Heart right ventricle (tissue), 16 donors: ENCODE measurements around the gene IRF6. TPM values are rescaled to one million over a fixed set of nuclear protein-coding genes. Genes with fewer than 3 reads are reported as not detected.

Experiments
- ATAC-seq, 8 donors: fragments of 200-7000 bp; cut with Tn5 transposase; one replicate each; pipeline ENCODE4 v1.9.1; 2020; ENCODE audit warnings: mild to moderate bottlenecking in 8 of 8, moderate library complexity in 8 of 8, moderate number of reproducible peaks in 1 of 8
- DNase-seq, 2 donors: peaks; one replicate each; pipeline ENCODE4 v3.0.0-alpha.2; 2020
- H3K27ac ChIP-seq, 10 donors: fragments of 200-600 bp; sonication (generic) in 2 of 10; one replicate each; pipeline versions ENCODE4 v1.5.0 to v1.8.0; 2020 to 2022; ENCODE audit warnings: mild to moderate bottlenecking in 3 of 10
- H3K27me3 ChIP-seq, 7 donors: fragments of 200-600 bp; one replicate each; pipeline ENCODE4 v1.8.0; 2021 to 2022; ENCODE audit warnings: mild to moderate bottlenecking in 2 of 7
- H3K36me3 ChIP-seq, 9 donors: fragments of 200-600 bp; sonication (generic) in 1 of 9; one replicate each; pipeline versions ENCODE4 v1.5.0 to v1.8.0; 2020 to 2022; ENCODE audit warnings: mild to moderate bottlenecking in 2 of 9
- H3K4me1 ChIP-seq, 9 donors: fragments of 200-600 bp; sonication (generic) in 1 of 9; one replicate each; pipeline versions ENCODE4 v1.5.0 to v1.8.0; 2020 to 2022; ENCODE audit warnings: mild to moderate bottlenecking in 4 of 9
- H3K4me3 ChIP-seq, 10 donors: fragments of 200-600 bp; sonication (generic) in 2 of 10; one replicate each; pipeline versions ENCODE4 v1.5.0 to v1.8.0; 2020 to 2022; ENCODE audit warnings: mild to moderate bottlenecking in 7 of 10, moderate library complexity in 2 of 10
- H3K9me3 ChIP-seq, 11 donors: fragments of 200-600 bp in 10 of 11; sonication (generic) in 2 of 11; one replicate each; pipeline versions ENCODE4 v1.5.0 to v1.8.0; 2013 to 2022; ENCODE audit warnings: mild to moderate bottlenecking in 2 of 11, control low read depth in 1 of 11, moderate library complexity in 1 of 11
- WGBS, 2 donors: extraction: QIAGEN DNeasy Blood & Tissue Kit; methylation state at CpG; one replicate each; pipeline ENCODE4 v1.1.7; 2013; ENCODE audit warnings: inconsistent platforms in 1 of 2; 5-methylcytosine and 5-hydroxymethylcytosine counted together
- intact Hi-C, 10 donors: fragments of 100-400 bp; cut with DNase I; formaldehyde crosslinking; loops; one replicate each; pipeline versions ENCODE4 v1.11.1 to v1.14.2; 2022
- polyA plus RNA-seq, 2 donors: library from polyadenylated mRNA; stranded (reverse); fragments of 200-250 nt; gene quantifications; one replicate each; pipeline ENCODE4 v1.2.3, GENCODE V29; 2013
- total RNA-seq, 10 donors: library from RNA; stranded (reverse); fragmentation: NEBNext Ultra II Directional in 3 of 10; extraction: Animal tissue kit (Norgen Biotek cat#: 25700) in 3 of 10; gene quantifications; one replicate each; pipeline versions ENCODE4 v1.2.1 to v1.2.4, GENCODE V29; 2021 to 2023
- TF ChIP-seq, protein P1 (sequence below), 9 donors: fragments of 200-600 bp; sonication (generic) in 2 of 9; IDR thresholded peaks; one replicate each; pipeline versions ENCODE4 v1.5.0 to v1.8.0; 2021 to 2022; ENCODE audit warnings: antibody characterized with exemption in 9 of 9, mild to moderate bottlenecking in 5 of 9, moderate library complexity in 1 of 9
- donor health status: Arrhythmogenic right ventricular cardiomyopathy.
- donor health status: ischemic (EF 13 %, LVEDD 7.1; RV severe dilation, severe dysfunction).
- donor health status: healthy with polysubstance abuse.
- donor health status: DM: no; HTN: yes; CAD: no.
- donor health status: DM: no; HTN: no; CAD: no.
- donor health status: ischemic (EF 25% LVEDD 6.9; RV normal size, moderate dysfunction).
- donor health status: ischemic (EF 25% LVEDD 5.7; RV mildly dilated, moderate dysfunction).
- donor health status: healthy.
- donor health status: DM: yes; HTN: yes; CAD: no.
- donor health status: Ischemic cardiomyopathy.
- donor health status: ischemic (EF 35%, LVEDD 5.7; RV mildly dilated, moderate dysfunction).
- donor health status: nonischemic (EF 11% LVEDD 7.7; RV severe dilation, severe dysfunction).
- donor health status: DM: yes; HTN: yes; CAD: no.
- donor health status: PGD.
- donor health status: ischemic (EF 29% LVEDD 5.4; RV normal size, mild dysfunction).
- donor health status: nonischemic (EF 23%, LVEDD 6.1; RV moderate dilation, normal function).

Gene IRF6
- total and polyA plus RNA-seq, 12 donors, result 1.2 to 69.4 (median 41.3) TPM

DNA sequence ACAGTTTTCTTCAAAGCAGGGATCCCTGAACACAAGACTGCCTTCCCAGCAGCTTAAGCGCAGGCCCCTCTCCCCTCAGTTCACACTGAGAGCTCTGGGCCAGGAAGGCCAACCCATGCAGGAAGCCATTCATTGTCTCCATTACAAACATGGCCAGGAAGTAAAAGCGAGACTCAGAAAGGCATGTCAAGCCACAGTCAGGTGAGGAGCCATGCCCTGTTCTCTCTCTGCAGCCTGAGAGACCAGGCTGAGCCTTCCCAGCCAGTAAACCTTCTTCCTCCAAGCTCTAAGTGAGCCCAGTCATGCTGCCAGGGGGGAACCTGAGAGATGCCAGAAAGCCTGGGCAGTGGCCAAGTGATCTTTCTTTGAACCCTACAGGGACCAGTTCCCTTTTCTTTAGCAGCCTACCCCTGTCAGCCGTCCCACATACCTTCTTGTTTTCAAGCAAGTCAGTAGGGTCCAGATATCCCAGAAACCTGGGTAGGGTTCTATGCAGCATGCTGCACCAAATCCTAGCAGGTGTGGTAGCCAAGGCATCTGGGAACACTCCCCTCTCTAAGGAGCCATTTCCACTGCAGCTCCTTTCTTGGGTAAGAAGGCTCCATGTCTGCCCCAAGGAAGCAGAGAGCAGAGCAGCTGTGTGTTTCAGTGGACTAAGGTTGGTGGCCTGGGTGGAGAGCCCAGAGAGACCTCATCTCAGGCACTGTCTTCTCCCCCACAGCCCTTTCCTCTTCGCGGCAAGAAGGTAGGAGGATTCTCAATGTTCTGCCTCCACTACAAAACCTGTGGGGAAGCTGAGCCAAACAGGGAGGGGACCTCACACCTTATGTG, 49.1 kb downstream of the IRF6 start:
- no peaks in the 10 kb centered on the region for H3K9me3 ChIP-seq
- peak overlapping the region in 4 of 10 donors; percentile 3 to 92 (median 44) for H3K27ac ChIP-seq
- peak in 5 of 8 donors; percentile 33 to 55 (median 51) for ATAC-seq
- TF ChIP-seq, protein P1, sequence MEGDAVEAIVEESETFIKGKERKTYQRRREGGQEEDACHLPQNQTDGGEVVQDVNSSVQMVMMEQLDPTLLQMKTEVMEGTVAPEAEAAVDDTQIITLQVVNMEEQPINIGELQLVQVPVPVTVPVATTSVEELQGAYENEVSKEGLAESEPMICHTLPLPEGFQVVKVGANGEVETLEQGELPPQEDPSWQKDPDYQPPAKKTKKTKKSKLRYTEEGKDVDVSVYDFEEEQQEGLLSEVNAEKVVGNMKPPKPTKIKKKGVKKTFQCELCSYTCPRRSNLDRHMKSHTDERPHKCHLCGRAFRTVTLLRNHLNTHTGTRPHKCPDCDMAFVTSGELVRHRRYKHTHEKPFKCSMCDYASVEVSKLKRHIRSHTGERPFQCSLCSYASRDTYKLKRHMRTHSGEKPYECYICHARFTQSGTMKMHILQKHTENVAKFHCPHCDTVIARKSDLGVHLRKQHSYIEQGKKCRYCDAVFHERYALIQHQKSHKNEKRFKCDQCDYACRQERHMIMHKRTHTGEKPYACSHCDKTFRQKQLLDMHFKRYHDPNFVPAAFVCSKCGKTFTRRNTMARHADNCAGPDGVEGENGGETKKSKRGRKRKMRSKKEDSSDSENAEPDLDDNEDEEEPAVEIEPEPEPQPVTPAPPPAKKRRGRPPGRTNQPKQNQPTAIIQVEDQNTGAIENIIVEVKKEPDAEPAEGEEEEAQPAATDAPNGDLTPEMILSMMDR (IDR thresholded peaks at IDR 0.05), result no peak
- intact Hi-C loops, result no loop called here
- H3K4me1 ChIP-seq, result peaks cover 0 to 63% (median 0%) of the 10 kb centered on the region in 9 donors
- WGBS, 2 donors, result 75 to 76% methylated on average over 5 of the region's 5 CpGs
- peaks cover 0 to 28% (median 0%) of the 10 kb centered on the region in 9 donors for H3K36me3 ChIP-seq
- H3K4me3 ChIP-seq, result peak overlapping the region in 4 of 10 donors; percentile 2 to 55 (median 14)
- no peaks in the 10 kb centered on the region for H3K27me3 ChIP-seq
- no peak for DNase-seq

DNA sequence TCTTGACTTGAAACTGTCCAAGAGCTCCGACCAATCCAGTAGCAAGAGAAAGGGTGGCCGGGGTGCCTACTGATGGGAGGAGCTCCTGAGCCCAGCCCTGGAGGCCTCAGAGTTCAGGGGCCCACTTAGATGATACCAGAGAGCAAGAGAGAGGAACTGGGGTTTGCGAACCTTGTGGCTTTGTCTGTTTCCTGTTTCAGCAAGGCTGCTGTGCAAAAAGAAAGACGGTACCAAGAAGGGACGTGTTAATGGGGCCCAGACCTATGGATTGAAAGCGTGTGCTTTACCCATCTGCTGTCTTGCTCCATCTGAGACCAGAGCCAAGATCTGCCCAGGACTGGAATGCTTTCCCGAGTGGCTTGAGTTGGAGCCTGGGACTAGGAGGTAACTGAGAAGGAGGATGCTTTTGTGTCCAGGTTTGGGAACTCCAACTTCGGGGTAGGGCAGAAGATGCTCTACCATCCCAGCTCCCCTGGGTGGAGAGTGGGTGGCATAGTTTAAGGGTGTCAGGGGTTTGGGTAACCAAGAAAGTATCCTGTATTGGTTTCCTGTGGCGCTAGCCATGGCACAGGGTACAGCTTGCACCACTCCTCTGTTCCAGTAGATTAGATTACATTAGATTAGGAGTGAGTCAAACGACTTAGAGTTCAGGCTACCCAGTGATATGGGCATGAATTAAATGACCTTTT, 49.9 kb downstream of the IRF6 start, which contains the start of gene TRAF3IP3:
Gene TRAF3IP3, plus strand, starts transcription at position 128 of the 689 bp plus-strand sequence. CDS start 3,987 bp downstream, outside the sequence.
- ATAC-seq (peak; percentile 36 to 70 (median 60)), DNase-seq (peak in 1 of 2 donors; percentile 21)
- H3K27me3 ChIP-seq, result no peaks in the 10 kb centered on the region
- peak within 1 kb of the TSS in 3 of 10 donors; percentile 31 to 92 (median 58) for H3K27ac ChIP-seq
- H3K9me3 ChIP-seq, result no peaks in the 10 kb centered on the region
- H3K36me3 ChIP-seq, result peaks cover 0 to 22% (median 0%) of the 10 kb centered on the region in 9 donors
- intact Hi-C loops, result no loop called here
- H3K4me1 ChIP-seq, result peaks cover 0 to 63% (median 0%) of the 10 kb centered on the region in 9 donors
- WGBS, 2 donors, result 77% methylated on average over 10 of the region's 10 CpGs
- TF ChIP-seq, protein P1 (IDR thresholded peaks at IDR 0.05), result no peak
- H3K4me3 ChIP-seq, result peak within 1 kb of the TSS in 4 of 10 donors; percentile 5 to 55 (median 14)

DNA sequence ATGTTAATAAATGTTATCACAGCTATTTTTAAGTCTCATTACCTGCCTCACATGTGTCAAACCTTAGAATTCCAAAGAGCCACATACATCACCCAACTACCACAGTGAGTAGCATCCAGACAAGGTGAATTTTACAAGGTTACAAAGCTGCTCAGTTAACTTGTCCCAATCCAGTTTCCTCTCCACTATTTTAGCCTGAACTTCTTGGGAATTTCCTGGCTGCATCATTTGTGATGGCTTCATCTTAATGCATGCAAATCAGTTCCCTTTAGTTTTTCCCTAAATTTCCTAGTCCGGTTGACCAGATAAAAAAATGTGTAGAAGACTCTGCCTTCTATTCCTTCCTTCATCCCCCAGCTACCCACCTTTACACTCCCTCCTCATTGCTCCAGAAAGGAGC, 50.7 kb downstream of the IRF6 start:
- ATAC-seq (no peak), DNase-seq (no peak)
- H3K36me3 ChIP-seq, result peaks cover 0 to 14% (median 0%) of the 10 kb centered on the region in 9 donors
- no peak overlapping the region for H3K4me3 ChIP-seq
- H3K27ac ChIP-seq, result peak overlapping the region in 2 of 10 donors; percentile 13 to 92
- TF ChIP-seq, protein P1 (IDR thresholded peaks at IDR 0.05), result no peak
- H3K4me1 ChIP-seq, result peaks cover 0 to 61% (median 0%) of the 10 kb centered on the region in 9 donors
- intact Hi-C loops, result no loop called here
- no peaks in the 10 kb centered on the region for H3K27me3 ChIP-seq
- WGBS, 2 donors, result 79 to 100% methylated on average over 1 of the region's 1 CpG
- no peaks in the 10 kb centered on the region for H3K9me3 ChIP-seq

DNA sequence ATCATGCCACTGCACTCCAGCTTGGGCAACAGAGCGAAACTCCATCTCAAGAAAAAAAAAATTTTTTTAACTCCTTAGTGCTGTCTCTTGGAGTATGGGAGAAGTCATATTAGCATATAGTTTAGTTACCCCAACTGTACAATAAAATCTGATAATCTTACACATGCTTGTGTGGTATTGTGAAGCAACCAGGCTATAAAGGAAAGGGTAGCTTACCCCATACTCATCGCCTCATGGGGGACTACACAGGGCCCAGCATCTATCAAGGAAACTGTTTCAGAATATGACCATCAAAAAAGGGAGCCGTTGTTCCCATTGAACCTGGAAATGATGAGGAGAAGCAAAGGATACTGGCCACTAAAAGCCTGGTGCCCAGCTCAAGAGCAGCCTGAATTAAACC, 53.1 kb downstream of the IRF6 start:
- TF ChIP-seq, protein P1 (IDR thresholded peaks at IDR 0.05), result no peak
- ATAC-seq (no peak), DNase-seq (no peak)
- Histone ChIP-seq H3K27ac (no peak overlapping the region), H3K4me3 (no peak overlapping the region), H3K36me3 (no peaks in the 10 kb centered on the region), H3K27me3 (no peaks in the 10 kb centered on the region), H3K9me3 (no peaks in the 10 kb centered on the region), H3K4me1 (peaks cover 0 to 55% (median 3%) of the 10 kb centered on the region in 9 donors)
- WGBS, 2 donors, result 90% methylated on average over 3 of the region's 3 CpGs
- intact Hi-C loops, result no loop called here
